Neural progenitor cell (in vitro differentiated cells): Measurements from ENCODE around the gene PIAS1.

Experiments
- EZH2phosphoT487 ChIP-seq: fragments of 200-600 bp; sonication (generic); IDR thresholded peaks from 2 replicates; pipeline ENCODE4 v1.6.1; 2017; ENCODE audit warnings: antibody characterized with exemption
- TF ChIP-seq, protein P1 (sequence below): fragments of 200-600 bp; sonication (generic); IDR thresholded peaks from 2 replicates; pipeline ENCODE4 v1.5.1; 2017; ENCODE audit warnings: antibody characterized with exemption, mild to moderate bottlenecking

DNA sequence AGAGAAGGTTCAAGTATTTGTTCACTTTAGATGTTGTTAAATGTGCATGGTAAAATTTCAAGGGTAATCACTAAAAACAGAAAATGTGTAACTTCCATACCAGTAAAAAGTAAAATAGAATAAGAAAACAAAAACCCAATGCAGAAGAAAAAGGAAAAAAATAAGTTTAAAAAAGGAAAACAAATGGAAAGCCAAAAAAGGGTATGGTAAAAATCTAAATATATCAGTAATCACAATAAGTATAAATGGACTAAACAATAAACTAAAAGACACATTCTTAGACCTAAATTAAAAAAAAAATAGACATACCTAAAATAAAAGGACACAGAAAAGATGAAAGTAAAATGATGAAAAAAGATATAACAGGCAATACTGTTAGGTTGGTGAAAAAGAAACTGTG is 184.9 kb downstream of the PIAS1 start:
- TF ChIP-seq, protein P1, sequence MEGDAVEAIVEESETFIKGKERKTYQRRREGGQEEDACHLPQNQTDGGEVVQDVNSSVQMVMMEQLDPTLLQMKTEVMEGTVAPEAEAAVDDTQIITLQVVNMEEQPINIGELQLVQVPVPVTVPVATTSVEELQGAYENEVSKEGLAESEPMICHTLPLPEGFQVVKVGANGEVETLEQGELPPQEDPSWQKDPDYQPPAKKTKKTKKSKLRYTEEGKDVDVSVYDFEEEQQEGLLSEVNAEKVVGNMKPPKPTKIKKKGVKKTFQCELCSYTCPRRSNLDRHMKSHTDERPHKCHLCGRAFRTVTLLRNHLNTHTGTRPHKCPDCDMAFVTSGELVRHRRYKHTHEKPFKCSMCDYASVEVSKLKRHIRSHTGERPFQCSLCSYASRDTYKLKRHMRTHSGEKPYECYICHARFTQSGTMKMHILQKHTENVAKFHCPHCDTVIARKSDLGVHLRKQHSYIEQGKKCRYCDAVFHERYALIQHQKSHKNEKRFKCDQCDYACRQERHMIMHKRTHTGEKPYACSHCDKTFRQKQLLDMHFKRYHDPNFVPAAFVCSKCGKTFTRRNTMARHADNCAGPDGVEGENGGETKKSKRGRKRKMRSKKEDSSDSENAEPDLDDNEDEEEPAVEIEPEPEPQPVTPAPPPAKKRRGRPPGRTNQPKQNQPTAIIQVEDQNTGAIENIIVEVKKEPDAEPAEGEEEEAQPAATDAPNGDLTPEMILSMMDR, result no peak
- no peak for TF ChIP-seq EZH2phosphoT487
